Mucosa of stomach (tissue), 1 donor: ENCODE results near the gene PLCB2.

ENCODE experiments used
- H3K27me3 ChIP-seq: one replicate; pipeline ENCODE4 v1.7.0; 2013; ENCODE audit warnings: mild to moderate bottlenecking, low read length; ENCODE audit not compliant: control insufficient read depth, insufficient read depth
- H3K36me3 ChIP-seq: one replicate; pipeline ENCODE4 v1.7.0; 2013; ENCODE audit warnings: low read length; ENCODE audit not compliant: control insufficient read depth, insufficient read depth
- H3K4me1 ChIP-seq: one replicate; pipeline ENCODE4 v1.7.0; 2013; ENCODE audit warnings: mild to moderate bottlenecking, low read length; ENCODE audit not compliant: control insufficient read depth, insufficient read depth
- H3K4me3 ChIP-seq: one replicate; pipeline ENCODE4 v1.7.0; 2013; ENCODE audit warnings: low read length
- H3K9ac ChIP-seq: one replicate; pipeline ENCODE4 v1.7.0; 2013; ENCODE audit warnings: mild to moderate bottlenecking, low read length, moderate library complexity
- H3K9me3 ChIP-seq: one replicate; pipeline ENCODE4 v1.7.0; 2013; ENCODE audit warnings: mild to moderate bottlenecking, low read length, moderate library complexity; ENCODE audit not compliant: control insufficient read depth
- donor health status: Pancreatic carcinoma.

PLCB2 gene

DNA sequence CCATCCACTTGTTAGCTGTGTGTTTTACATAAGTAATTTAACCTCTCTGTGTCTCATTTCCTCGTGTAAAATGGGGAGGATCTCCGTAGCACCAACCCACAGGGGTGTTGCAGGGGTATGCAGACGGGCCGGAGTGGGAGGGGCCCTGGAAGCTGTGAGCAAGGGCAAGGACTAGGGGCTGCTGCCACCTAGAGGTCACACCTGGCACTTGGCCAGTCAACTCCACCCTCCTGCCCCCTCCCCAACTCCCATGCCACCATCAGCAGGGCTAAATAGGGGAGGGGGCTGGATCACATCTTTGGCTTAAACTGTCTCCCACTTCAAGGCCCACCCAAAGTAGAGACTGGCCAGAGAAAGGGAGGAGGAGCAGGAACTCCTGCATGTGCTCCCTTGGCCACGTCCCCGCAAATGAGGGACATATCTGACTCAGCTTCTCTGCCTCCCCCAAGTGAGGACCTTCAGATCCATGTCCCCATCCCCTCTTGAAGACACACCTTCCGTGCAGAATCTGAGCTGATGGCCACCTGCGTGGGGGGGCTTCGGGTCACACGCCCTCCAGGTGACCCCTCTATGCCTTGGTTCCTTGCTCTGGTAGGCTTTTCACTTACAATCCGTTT is 30.4 kb upstream of the PLCB2 start:
- Histone ChIP-seq H3K36me3 (no peaks in the 10 kb centered on the region), H3K9ac (peak overlapping the region; percentile 10), H3K4me3 (no peak overlapping the region), H3K27me3 (no peaks in the 10 kb centered on the region), H3K9me3 (no peaks in the 10 kb centered on the region), H3K4me1 (peaks cover 59% of the 10 kb centered on the region)

DNA sequence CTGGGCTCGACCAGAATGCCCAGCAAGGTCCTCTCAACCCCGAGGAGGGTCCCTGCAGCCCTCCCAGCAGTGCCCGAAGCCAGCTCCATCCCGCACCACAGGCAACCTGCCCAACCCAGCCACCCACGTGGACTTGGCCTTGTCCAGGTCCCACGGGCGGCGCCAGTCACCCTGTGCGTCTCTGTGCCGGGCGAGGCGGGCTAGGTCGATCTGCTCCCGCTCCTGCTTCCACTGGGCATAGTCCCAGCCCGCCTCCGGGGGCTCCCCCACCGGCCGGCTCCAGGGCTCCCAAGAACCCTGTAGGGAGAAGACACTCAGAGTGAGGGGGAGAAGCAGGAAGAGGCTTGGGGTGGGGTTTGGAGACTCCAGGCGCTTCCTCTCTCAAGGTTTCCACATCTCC is 29.9 kb upstream of the PLCB2 start:
- H3K4me1 ChIP-seq, result peaks cover 54% of the 10 kb centered on the region
- H3K36me3 ChIP-seq, result no peaks in the 10 kb centered on the region
- H3K27me3 ChIP-seq, result no peaks in the 10 kb centered on the region
- no peaks in the 10 kb centered on the region for H3K9me3 ChIP-seq
- no peak overlapping the region for H3K4me3 ChIP-seq
- no peak overlapping the region for H3K9ac ChIP-seq

DNA sequence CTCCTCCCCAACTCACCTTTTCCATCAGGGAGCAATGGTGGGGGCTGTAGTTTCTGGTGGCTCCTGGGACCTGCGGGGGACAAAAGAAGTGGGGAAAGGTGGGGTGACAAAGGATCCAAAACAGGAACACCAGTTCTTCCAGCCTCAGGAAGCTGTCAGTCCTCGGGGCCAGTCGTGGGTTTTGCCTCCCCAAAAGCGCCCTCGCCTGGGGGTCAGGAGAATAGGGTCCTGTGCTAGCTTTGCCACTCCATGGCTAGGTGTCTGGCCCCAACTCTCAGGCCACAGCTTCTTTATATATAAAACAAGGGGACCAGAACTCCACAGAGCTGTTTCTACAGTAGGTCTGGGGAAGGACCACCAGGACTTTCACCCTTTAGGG is 29.0 kb upstream of the PLCB2 start:
- Histone ChIP-seq H3K4me1 (peaks cover 48% of the 10 kb centered on the region), H3K9me3 (no peaks in the 10 kb centered on the region), H3K27me3 (no peaks in the 10 kb centered on the region), H3K9ac (no peak overlapping the region), H3K36me3 (no peaks in the 10 kb centered on the region), H3K4me3 (no peak overlapping the region)

DNA sequence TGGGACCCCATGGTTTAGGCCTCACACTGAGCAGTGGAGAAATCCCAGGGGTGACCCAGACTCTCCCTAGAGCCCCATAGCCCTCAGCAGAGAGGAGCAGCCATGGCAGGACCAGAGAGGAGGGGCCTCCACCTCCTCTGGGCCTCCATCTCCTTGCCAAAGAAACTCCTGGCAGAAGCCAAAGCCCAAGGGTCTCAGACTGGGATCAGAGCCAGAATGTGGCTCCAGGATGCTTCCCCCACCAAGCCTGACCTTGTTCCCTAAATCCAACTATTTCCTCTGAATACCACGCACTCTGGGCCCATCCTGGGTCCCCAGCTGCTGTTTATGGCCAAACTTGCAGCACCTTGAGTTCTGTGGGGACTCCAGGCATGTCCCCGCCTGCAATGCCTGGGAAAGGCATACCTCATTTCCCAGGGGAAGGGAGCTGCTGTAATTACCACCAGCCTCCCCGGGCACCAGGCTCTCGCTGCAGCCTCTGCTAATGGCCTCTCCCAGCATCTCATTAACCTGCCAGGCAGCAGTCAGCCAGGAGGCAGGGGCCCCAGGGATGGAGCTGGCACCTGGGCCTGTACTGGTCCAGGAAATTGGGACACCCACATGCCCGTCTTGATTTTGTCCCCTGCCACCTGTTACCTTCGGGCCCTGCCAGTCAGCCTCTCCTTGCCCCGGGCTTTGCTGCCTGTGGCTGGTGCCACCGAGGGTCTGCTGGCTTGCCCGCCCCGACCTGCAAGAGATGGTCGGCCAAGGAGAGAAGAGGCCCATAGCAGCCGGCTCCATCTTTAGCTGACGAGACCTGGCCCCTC is 28.4 kb upstream of the PLCB2 start:
- H3K9me3 ChIP-seq, result no peaks in the 10 kb centered on the region
- no peak overlapping the region for H3K4me3 ChIP-seq
- no peaks in the 10 kb centered on the region for H3K36me3 ChIP-seq
- H3K4me1 ChIP-seq, result peaks cover 43% of the 10 kb centered on the region
- H3K27me3 ChIP-seq, result no peaks in the 10 kb centered on the region
- no peak overlapping the region for H3K9ac ChIP-seq

DNA sequence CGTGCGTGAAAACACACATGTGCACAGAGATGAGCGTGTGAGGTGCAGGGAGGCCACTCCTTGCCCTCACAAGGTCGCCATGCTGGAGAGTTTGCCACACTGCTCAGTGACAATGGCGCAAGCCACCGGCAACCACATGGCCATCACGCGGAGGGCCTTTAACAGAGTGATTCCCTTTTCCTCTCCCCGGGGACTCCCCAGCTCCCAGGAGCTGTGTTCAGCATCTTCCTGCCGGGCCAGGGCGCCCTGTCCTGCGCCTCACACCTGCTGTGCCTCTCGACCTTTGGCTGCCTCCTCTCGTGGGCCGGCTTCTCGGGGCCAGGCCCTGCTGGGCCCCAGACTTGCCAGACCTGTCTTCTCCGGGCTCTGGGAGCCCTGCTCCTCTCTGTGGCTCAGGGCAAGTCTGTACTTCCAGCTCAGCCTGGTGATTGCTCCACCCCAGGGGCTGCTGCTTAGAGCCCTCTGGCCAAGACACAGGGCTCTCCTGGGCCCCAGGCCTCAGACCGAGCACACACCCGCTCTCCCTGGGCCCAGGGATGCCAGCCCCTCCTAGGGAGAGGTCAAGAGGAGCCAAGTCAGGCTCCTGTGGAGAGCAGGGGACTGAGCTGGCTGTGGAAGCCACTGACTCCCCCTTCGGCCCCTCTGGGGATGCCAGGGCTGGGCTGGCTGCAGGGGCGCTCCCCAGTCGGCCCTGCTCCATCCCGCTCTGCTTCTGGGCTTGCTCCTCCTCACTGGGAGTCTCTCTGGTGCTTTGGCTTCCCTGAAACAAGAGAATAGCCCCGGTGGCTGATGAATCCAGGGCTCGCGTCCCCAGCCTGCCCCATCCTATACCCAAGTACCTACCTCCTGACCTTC is 27.4 kb upstream of the PLCB2 start:
- Histone ChIP-seq H3K4me1 (peaks cover 33% of the 10 kb centered on the region), H3K36me3 (no peaks in the 10 kb centered on the region), H3K27me3 (no peaks in the 10 kb centered on the region), H3K9ac (no peak overlapping the region), H3K4me3 (no peak overlapping the region), H3K9me3 (no peaks in the 10 kb centered on the region)

DNA sequence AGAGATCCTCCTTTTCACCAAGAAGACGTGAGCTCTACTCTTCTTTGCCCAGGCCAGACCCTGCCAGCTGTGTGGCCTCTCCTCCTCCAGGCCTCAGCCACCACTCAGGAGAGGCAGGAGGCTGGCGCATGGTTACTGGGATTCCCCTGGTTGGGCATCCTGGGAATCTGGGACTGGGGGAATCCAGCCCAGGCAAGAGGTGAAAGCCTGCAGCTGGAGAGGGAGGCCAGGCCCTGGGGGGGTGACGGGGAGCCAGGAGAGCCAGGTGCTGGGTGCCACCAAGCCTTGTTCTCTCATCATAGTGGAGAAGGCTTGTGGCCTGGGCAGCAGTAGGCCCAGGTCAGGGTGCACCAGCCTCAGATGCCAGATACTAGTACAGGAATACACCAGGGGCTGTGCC is 26.8 kb upstream of the PLCB2 start:
- H3K27me3 ChIP-seq, result no peaks in the 10 kb centered on the region
- H3K4me3 ChIP-seq, result no peak overlapping the region
- peaks cover 27% of the 10 kb centered on the region for H3K4me1 ChIP-seq
- no peaks in the 10 kb centered on the region for H3K36me3 ChIP-seq
- no peak overlapping the region for H3K9ac ChIP-seq
- no peaks in the 10 kb centered on the region for H3K9me3 ChIP-seq

DNA sequence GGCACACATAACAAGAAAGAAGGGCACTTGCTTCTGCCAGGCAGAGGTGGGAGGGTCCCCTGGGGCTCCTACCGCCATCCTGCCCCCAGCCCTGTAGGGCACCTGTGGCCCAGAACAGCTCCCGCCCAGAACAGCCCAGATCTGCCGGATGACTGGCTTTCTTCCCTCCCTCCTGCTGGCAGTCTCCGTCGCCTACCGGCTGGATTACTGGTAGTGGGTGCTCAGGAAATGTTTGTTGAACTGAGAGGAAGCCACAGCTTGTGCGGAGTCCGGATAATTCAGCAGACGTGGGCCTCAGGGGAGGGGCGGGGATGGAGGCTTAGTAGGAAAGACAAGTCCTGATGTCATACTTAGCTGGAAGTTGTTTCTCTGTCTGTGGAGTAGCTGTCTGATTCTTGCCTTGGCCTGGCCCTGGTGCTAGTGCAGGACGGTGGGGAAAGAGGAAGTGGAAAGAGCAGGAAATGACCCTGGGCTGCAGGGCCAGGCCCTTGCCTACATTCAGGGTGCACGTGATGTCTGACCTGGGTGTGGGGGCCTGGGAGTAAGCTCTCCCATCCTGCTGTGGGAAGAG is 26.3 kb upstream of the PLCB2 start:
- no peak overlapping the region for H3K9ac ChIP-seq
- H3K4me1 ChIP-seq, result peaks cover 21% of the 10 kb centered on the region
- no peaks in the 10 kb centered on the region for H3K9me3 ChIP-seq
- no peak overlapping the region for H3K4me3 ChIP-seq
- no peaks in the 10 kb centered on the region for H3K27me3 ChIP-seq
- H3K36me3 ChIP-seq, result no peaks in the 10 kb centered on the region

DNA sequence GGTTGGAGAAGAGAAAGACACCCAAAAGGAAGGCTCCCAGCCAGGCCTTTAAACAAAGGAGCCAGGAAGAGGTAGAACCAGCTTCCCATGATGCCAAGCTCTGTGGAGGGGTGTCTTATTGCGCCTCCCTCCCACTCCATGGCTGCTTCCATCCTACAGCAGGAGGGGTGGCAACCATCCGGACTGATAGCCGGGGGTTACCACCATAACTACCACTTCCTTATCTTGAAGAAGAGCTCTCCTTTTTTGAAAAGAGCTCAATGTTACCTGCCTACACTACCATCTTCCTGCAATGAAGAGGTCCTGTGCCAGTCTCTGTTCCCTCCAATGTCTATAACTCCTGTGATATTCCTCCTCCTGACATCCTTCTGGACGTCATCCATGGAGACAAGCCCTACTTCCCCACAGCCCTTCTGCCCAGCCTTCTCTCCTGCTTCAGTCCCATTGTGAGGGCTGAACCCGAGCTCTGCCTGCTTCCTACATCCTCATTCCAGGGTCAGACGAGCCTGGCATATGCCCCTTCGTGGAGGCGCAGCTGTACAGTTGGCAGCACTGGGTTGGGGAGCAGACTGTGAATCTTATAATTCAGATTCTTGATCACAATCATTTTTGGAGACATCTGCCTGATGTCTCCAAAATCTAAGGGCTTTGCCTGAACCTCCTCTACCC is 24.5 kb upstream of the PLCB2 start:
- no peaks in the 10 kb centered on the region for H3K27me3 ChIP-seq
- H3K4me1 ChIP-seq, result peaks cover 4% of the 10 kb centered on the region
- no peaks in the 10 kb centered on the region for H3K9me3 ChIP-seq
- no peak overlapping the region for H3K4me3 ChIP-seq
- no peak overlapping the region for H3K9ac ChIP-seq
- no peaks in the 10 kb centered on the region for H3K36me3 ChIP-seq

DNA sequence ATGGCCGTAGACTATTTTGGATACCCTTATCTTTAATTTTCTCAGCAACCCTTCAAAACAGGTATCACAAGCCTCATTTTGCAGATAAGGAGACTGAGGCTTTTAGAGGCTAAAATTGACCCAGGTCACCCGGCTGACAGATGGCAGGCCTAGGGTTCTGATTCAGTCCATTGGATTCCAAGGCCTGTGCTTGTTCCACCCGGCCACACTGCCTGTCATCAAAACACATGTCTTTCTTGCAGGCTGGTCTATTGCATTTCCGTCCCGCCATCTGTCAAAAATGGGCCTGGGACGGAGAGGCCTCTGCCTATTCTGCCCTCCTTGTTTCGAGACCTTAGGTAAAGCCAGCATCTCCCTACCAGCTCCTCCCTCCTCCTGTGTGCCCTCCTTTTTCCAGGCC is 23.9 kb upstream of the PLCB2 start:
- H3K4me1 ChIP-seq, result peaks cover 4% of the 10 kb centered on the region

DNA sequence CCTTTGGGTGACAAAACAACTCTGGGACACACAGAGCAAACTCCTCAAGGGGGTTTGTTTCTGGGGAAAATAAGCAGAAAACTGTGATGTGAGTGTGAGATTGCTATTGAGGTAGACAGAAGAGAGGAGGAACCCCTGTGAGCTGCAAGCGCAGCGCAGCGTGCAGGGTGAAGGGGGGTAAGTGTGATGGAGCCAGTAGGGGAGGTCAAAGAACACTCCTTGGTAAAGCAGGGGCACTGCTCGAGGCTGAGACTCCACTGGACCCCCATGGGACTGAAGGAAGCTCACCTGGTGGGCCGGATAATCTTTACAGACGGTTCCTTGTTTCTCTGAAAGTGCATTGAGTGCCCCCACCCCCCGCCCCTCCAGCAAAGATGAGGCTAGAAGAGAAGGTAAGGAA is 23.3 kb upstream of the PLCB2 start:
- Histone ChIP-seq H3K4me3 (no peak overlapping the region), H3K36me3 (no peaks in the 10 kb centered on the region), H3K4me1 (peaks cover 4% of the 10 kb centered on the region), H3K9ac (no peak overlapping the region), H3K27me3 (no peaks in the 10 kb centered on the region), H3K9me3 (no peaks in the 10 kb centered on the region)

More for the DNA sequence above, 23.9 kb upstream of the PLCB2 start:
- H3K36me3 ChIP-seq, result no peaks in the 10 kb centered on the region
- H3K9ac ChIP-seq, result no peak overlapping the region
- H3K27me3 ChIP-seq, result no peaks in the 10 kb centered on the region
- no peaks in the 10 kb centered on the region for H3K9me3 ChIP-seq
- no peak overlapping the region for H3K4me3 ChIP-seq

DNA sequence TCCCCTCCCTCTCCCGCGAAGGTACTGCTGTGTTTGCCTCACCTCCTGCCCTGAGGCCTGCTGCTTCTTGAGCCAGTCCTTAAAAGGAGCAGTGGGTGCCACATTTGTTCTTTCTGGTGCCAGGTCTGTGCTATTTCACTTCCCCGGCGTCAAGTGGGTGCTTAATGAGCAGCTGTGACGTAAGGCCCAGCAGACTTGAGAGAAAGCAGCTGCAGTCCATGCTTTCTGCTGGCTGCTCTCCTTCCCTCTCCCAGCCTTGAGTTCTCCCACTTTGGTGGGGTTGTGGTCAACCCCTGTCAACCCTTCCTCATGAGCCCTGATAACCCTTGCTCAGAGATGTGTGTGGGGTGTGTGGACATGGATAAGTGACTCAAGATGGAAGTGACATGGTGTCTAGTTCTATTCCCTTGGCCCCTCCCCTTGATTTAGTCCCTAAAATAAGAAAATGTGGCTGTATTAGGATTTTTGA is 22.7 kb upstream of the PLCB2 start:
- Histone ChIP-seq H3K27me3 (no peaks in the 10 kb centered on the region), H3K36me3 (no peaks in the 10 kb centered on the region), H3K9ac (no peak overlapping the region), H3K9me3 (no peaks in the 10 kb centered on the region), H3K4me1 (peaks cover 9% of the 10 kb centered on the region), H3K4me3 (no peak overlapping the region)
